HepG2 (cell line): ENCODE data around the gene YWHAB. TPM values are rescaled to one million over a fixed set of nuclear protein-coding genes. Genes with fewer than 3 reads are reported as not detected.
A peak's percentile ranks its signal among the peaks of the same experiment; 100 is the strongest.

Source experiments
- BORCS8-MEF2B ChIP-seq: sonication (generic); formaldehyde crosslinking; IDR thresholded peaks from 2 replicates; pipeline ENCODE4 v1.8.0; 2022; ENCODE audit warnings: mild to moderate bottlenecking, missing genetic modification reagents
- BRCA1 ChIP-seq: sonication (generic); formaldehyde crosslinking; IDR thresholded peaks from 2 replicates; pipeline ENCODE4 v1.4.0; 2020; ENCODE audit warnings: missing genetic modification reagents
- E2F2 ChIP-seq: sonication (generic); formaldehyde crosslinking; IDR thresholded peaks from 2 replicates; pipeline ENCODE4 v1.4.0; 2020; ENCODE audit warnings: missing genetic modification reagents, borderline replicate concordance
- FOXK1 ChIP-seq: sonication (generic); formaldehyde crosslinking; IDR thresholded peaks from 2 replicates; pipeline ENCODE4 v1.4.0; 2020; ENCODE audit warnings: low read depth, missing genetic modification reagents, borderline replicate concordance
- IKZF5 ChIP-seq: IDR thresholded peaks from 2 replicates; pipeline ENCODE4 v1.6.1; 2018; ENCODE audit warnings: missing genetic modification reagents, mild to moderate bottlenecking, missing compliant biosample characterization
- IRF1 ChIP-seq: sonication (generic); formaldehyde crosslinking; IDR thresholded peaks from 2 replicates; pipeline ENCODE4 v1.4.0; 2020; ENCODE audit warnings: low read depth, mild to moderate bottlenecking, missing genetic modification reagents
- MIER3 ChIP-seq: IDR thresholded peaks from 2 replicates; pipeline ENCODE4 v1.6.1; 2016; ENCODE audit warnings: missing compliant biosample characterization, borderline replicate concordance
- NKX3-1 ChIP-seq: sonication (generic); formaldehyde crosslinking; IDR thresholded peaks from 2 replicates; pipeline ENCODE4 v1.5.0; 2020; ENCODE audit warnings: missing genetic modification reagents
- NRL ChIP-seq: sonication (generic); formaldehyde crosslinking; IDR thresholded peaks from 2 replicates; pipeline ENCODE4 v1.5.0; 2020; ENCODE audit warnings: missing genetic modification reagents, mild to moderate bottlenecking, moderate library complexity, borderline replicate concordance
- PHB2 ChIP-seq: fragments of 450-650 bp; IDR thresholded peaks from 2 replicates; pipeline ENCODE4 v1.6.1; 2018; ENCODE audit not compliant: partially characterized antibody
- REL ChIP-seq: sonication (generic); formaldehyde crosslinking; conservative IDR thresholded peaks from 2 replicates; pipeline ENCODE4 v1.8.0; 2022; ENCODE audit warnings: mild to moderate bottlenecking, missing genetic modification reagents, moderate library complexity
- REPIN1 ChIP-seq: sonication (generic); formaldehyde crosslinking; IDR thresholded peaks from 2 replicates; pipeline ENCODE4 v1.8.0; 2022; ENCODE audit warnings: missing genetic modification reagents, low read depth, mild to moderate bottlenecking, borderline replicate concordance
- TAF15 ChIP-seq: fragments of 200-400 bp; formaldehyde crosslinking; IDR thresholded peaks from one replicate; pipeline ENCODE4 v1.6.1; 2018; ENCODE audit warnings: mild to moderate bottlenecking, low read depth, low read length; ENCODE audit not compliant: poor library complexity, severe bottlenecking
- TBP ChIP-seq: sonication (generic); formaldehyde crosslinking; IDR thresholded peaks from 2 replicates; pipeline ENCODE4 v1.5.0; 2020; ENCODE audit warnings: missing genetic modification reagents
- TRAFD1 ChIP-seq: sonication (generic); formaldehyde crosslinking; IDR thresholded peaks from 2 replicates; pipeline ENCODE4 v1.5.1; 2020; ENCODE audit warnings: missing genetic modification reagents, mild to moderate bottlenecking, borderline replicate concordance
- ZMAT3 ChIP-seq: sonication (generic); formaldehyde crosslinking; conservative IDR thresholded peaks from 2 replicates; pipeline ENCODE4 v1.7.0; 2021; ENCODE audit warnings: missing genetic modification reagents
- ZNF280D ChIP-seq: sonication (generic); formaldehyde crosslinking; IDR thresholded peaks from 2 replicates; pipeline ENCODE4 v1.5.1; 2020; ENCODE audit warnings: mild to moderate bottlenecking, missing genetic modification reagents
- ZNF558 ChIP-seq: sonication (generic); formaldehyde crosslinking; IDR thresholded peaks from 2 replicates; pipeline ENCODE4 v1.9.0; 2022; ENCODE audit warnings: mild to moderate bottlenecking, missing genetic modification reagents, borderline replicate concordance
- ZNF598 ChIP-seq: sonication (generic); formaldehyde crosslinking; IDR thresholded peaks from 2 replicates; pipeline ENCODE4 v1.5.1; 2020; ENCODE audit warnings: mild to moderate bottlenecking, missing genetic modification reagents, borderline replicate concordance
- ZNF83 ChIP-seq: sonication (generic); formaldehyde crosslinking; IDR thresholded peaks from 2 replicates; pipeline ENCODE4 v1.4.0; 2020; ENCODE audit warnings: missing genetic modification reagents, mild to moderate bottlenecking, borderline replicate concordance
- polyA plus RNA-seq, 8 experiments: library from polyadenylated mRNA; depleted of rRNA in 3 of 8; stranded (reverse) in 7 of 8; unstranded in 1 of 8; fragments of >200 nt; fragmentation: Illumina TruSeq in 4 of 8; extraction: Trizol in 4 of 8; gene quantifications; 2 replicates each; pipeline versions ENCODE4 v1.2.1 to v1.2.3, GENCODE V29; 2011 to 2016; ENCODE audit warnings: low read depth in 4 of 8, missing spikeins in 1 of 8, mixed read lengths in 1 of 8; ENCODE audit not compliant: insufficient read depth in 1 of 8
- total RNA-seq, 5 experiments: library from RNA; depleted of rRNA; stranded (reverse); fragments of >200 nt; fragmentation: Illumina TruSeq; extraction: Trizol; gene quantifications; 2 replicates each; pipeline ENCODE4 v1.2.3, GENCODE V29; 2016; ENCODE audit warnings: low read depth in 1 of 5

The YWHAB gene
- total and polyA plus RNA-seq, 2 of the 13 experiments (the other 11 are each of a cell fraction or from before 2014, with no cell fraction given), result 77.2 to 121 TPM

GRCh38 chr20:44911264-44911921 is 25.9 kb downstream of the YWHAB start (continued):
- TF ChIP-seq ZNF280D (no peak), PHB2 (no peak), TAF15 (no peak), BORCS8-MEF2B (CRISPR knock-in tag) (0 out of 2 replicates have a peak, but pooled peaks have one; percentile 26), ZNF558 (no peak), ZMAT3 (CRISPR knock-in tag) (no peak), REL (CRISPR knock-in tag) (no peak), IKZF5 (CRISPR knock-in tag) (peak; percentile 76), TBP (CRISPR knock-in tag) (no peak), ZNF83 (no peak), MIER3 (CRISPR knock-in tag) (no peak), ZNF598 (0 out of 2 replicates have a peak, but pooled peaks have one; percentile 51), IRF1 (no peak), FOXK1 (CRISPR knock-in tag) (peak; percentile 60), E2F2 (0 out of 2 replicates have a peak, but pooled peaks have one; percentile 18), NRL (CRISPR knock-in tag) (no peak), TRAFD1 (CRISPR knock-in tag) (peak; percentile 81; the same call in 1 of the 2 replicates), BRCA1 (peak; percentile 66; the same call in 1 of the 2 replicates), NKX3-1 (peak; percentile 92), REPIN1 (CRISPR knock-in tag) (peak; percentile 79)
